ENCODE data around the gene PWWP2A.

GRCh38 chr5:160116991-160117390, 2.3 kb downstream of the PWWP2A start:
- TF ChIP-seq POLR2A (IDR thresholded peaks at IDR 0.05) (no peak), CTCF (IDR thresholded peaks at IDR 0.05) (no peak)
